Aorta (tissue), 5 donors: ENCODE results near the gene ACSM6. TPM values are rescaled to one million over a fixed set of nuclear protein-coding genes. Genes with fewer than 3 reads are reported as not detected.

Experiments used
- ATAC-seq: fragments of 200-7000 bp; cut with Tn5 transposase; one replicate; pipeline ENCODE4 v1.9.1; 2022; ENCODE audit warnings: moderate library complexity; ENCODE audit not compliant: low FRiP score
- DNase-seq, 2 donors: peaks; one replicate each; pipeline ENCODE4 v3.0.0-alpha.2; 2020
- H3K27ac ChIP-seq, 2 donors: one replicate each; pipeline ENCODE4 v1.5.1; 2013; ENCODE audit warnings: low read length in 2 of 2, mild to moderate bottlenecking in 2 of 2, moderate library complexity in 2 of 2, control low read depth in 1 of 2, inconsistent platforms in 1 of 2, low read depth in 1 of 2
- H3K27me3 ChIP-seq, 2 donors: one replicate each; pipeline ENCODE4 v1.6.1; 2013; ENCODE audit warnings: control low read depth in 1 of 2, low read length in 1 of 2, mild to moderate bottlenecking in 1 of 2, moderate library complexity in 1 of 2; ENCODE audit not compliant: insufficient read depth in 2 of 2, control insufficient read depth in 1 of 2
- H3K36me3 ChIP-seq, 2 donors: one replicate each; pipeline ENCODE4 v1.6.1; 2013; ENCODE audit warnings: control low read depth in 1 of 2, low read length in 1 of 2, mild to moderate bottlenecking in 1 of 2; ENCODE audit not compliant: insufficient read depth in 2 of 2, control insufficient read depth in 1 of 2
- H3K4me1 ChIP-seq, 2 donors: one replicate each; pipeline ENCODE4 v1.6.1; 2013; ENCODE audit warnings: low read length in 2 of 2, control low read depth in 1 of 2, mild to moderate bottlenecking in 1 of 2, moderate library complexity in 1 of 2; ENCODE audit not compliant: insufficient read depth in 2 of 2, control insufficient read depth in 1 of 2
- H3K4me3 ChIP-seq, 2 donors: one replicate each; pipeline ENCODE4 v1.5.1; 2013; ENCODE audit warnings: low read length in 2 of 2, control low read depth in 1 of 2, mild to moderate bottlenecking in 1 of 2
- H3K9me3 ChIP-seq: one replicate; pipeline ENCODE4 v1.6.1; 2013; ENCODE audit warnings: mild to moderate bottlenecking, low read length; ENCODE audit not compliant: control insufficient read depth
- WGBS, 2 donors: extraction: QIAGEN DNeasy Blood & Tissue Kit; methylation state at CpG; one replicate each; pipeline ENCODE4 v1.1.7; 2013; 5-methylcytosine and 5-hydroxymethylcytosine counted together
- intact Hi-C, 2 donors: fragments of 100-400 bp; cut with DNase I; formaldehyde crosslinking; loops; one replicate each; pipeline versions ENCODE4 v1.14.2 to v1.15.0; 2022
- polyA plus RNA-seq, 2 donors: library from polyadenylated mRNA; stranded (reverse); fragments of 200-250 nt; gene quantifications; one replicate each; pipeline ENCODE4 v1.2.3, GENCODE V29; 2013
- total RNA-seq, 2 donors: library from RNA; stranded (reverse); fragmentation: NEBNext Ultra II Directional; extraction: Animal tissue kit (Norgen Biotek cat#: 25700); gene quantifications; one replicate each; pipeline ENCODE4 v1.2.1, GENCODE V29; 2021
- donor health status: healthy with polysubstance abuse.
- donor health status: Bipolar disorder and iron deficiency.
- donor health status: DM: no; HTN: no; CAD: no.
- donor health status: DM: no; HTN: no; CAD: no.
- donor health status: DM: yes; HTN: yes; CAD: no.

ACSM6 gene
- total and polyA plus RNA-seq, 4 donors = 0.99 TPM; not detected in 3

GRCh38 chr10:95253686-95254085 lies 59.6 kb downstream of the ACSM6 start:
- intact Hi-C loops = no loop called here
- no peak for ATAC-seq
- no peak overlapping the region for H3K4me3 ChIP-seq
- no peaks in the 10 kb centered on the region for H3K9me3 ChIP-seq
- WGBS, 2 donors = 88 to 96% methylated on average over 2 of the region's 2 CpGs
- no peak for DNase-seq
- no peaks in the 10 kb centered on the region for H3K36me3 ChIP-seq
- H3K27me3 ChIP-seq = no peaks in the 10 kb centered on the region
- peaks cover 3 to 6% of the 10 kb centered on the region in 2 donors for H3K4me1 ChIP-seq
- no peak overlapping the region for H3K27ac ChIP-seq

- Histone ChIP-seq H3K4me1 (peaks cover under 1 to 2% of the 10 kb centered on the region in 2 donors), H3K36me3 (peaks cover 0 to 2% of the 10 kb centered on the region in 2 donors), H3K27me3 (no peaks in the 10 kb centered on the region), H3K4me3 (no peak overlapping the region), H3K27ac (no peak overlapping the region), H3K9me3 (no peaks in the 10 kb centered on the region)
- DNase-seq = no peak
- 81 to 88% methylated on average over 3 of the region's 3 CpGs for whole genome bisulfite sequencing, 2 donors
- intact Hi-C loops = no loop called here
- no peak for ATAC-seq
Observed at GRCh38 chr10:95254629-95255028, 60.6 kb downstream of the ACSM6 start.

GRCh38 chr10:95256268-95256667 lies 62.2 kb downstream of the ACSM6 start:
- 91 to 94% methylated on average over 1 of the region's 1 CpG for WGBS, 2 donors
- Histone ChIP-seq H3K4me1 (peaks cover 0 to 2% of the 10 kb centered on the region in 2 donors), H3K27me3 (no peaks in the 10 kb centered on the region), H3K9me3 (no peaks in the 10 kb centered on the region), H3K27ac (no peak overlapping the region), H3K36me3 (peaks cover 0 to 2% of the 10 kb centered on the region in 2 donors), H3K4me3 (no peak overlapping the region)
- intact Hi-C loops = no loop called here
- DNase-seq (no peak), ATAC-seq (no peak)

- no peak for DNase-seq
- Histone ChIP-seq H3K36me3 (peaks cover 0 to 2% of the 10 kb centered on the region in 2 donors), H3K9me3 (no peaks in the 10 kb centered on the region), H3K27ac (no peak overlapping the region), H3K27me3 (no peaks in the 10 kb centered on the region), H3K4me1 (peaks cover 0 to 2% of the 10 kb centered on the region in 2 donors), H3K4me3 (no peak overlapping the region)
- no peak for ATAC-seq
- intact Hi-C loops = no loop called here
- 94 to 98% methylated on average over 7 of the region's 7 CpGs for WGBS, 2 donors
Observed at GRCh38 chr10:95257849-95258248, 63.8 kb downstream of the ACSM6 start.

GRCh38 chr10:95260397-95260881 lies 66.4 kb downstream of the ACSM6 start:
- Histone ChIP-seq H3K27ac (peak overlapping the region; percentile 6 to 87), H3K4me1 (peaks cover 0 to 2% of the 10 kb centered on the region in 2 donors), H3K4me3 (no peak overlapping the region), H3K27me3 (no peaks in the 10 kb centered on the region), H3K9me3 (no peaks in the 10 kb centered on the region), H3K36me3 (peaks cover 0 to 2% of the 10 kb centered on the region in 2 donors)
- ATAC-seq (peak; percentile 67), DNase-seq (peak in 1 of 2 donors; percentile 61)
- intact Hi-C loops = no loop called here
- WGBS, 2 donors = 34 to 35% methylated on average over 3 of the region's 3 CpGs

- intact Hi-C loops = no loop called here
- no peak for DNase-seq
- no peak for ATAC-seq
- WGBS, 2 donors = 25 to 29% methylated on average over 4 of the region's 4 CpGs
- H3K27me3 ChIP-seq = no peaks in the 10 kb centered on the region
- H3K9me3 ChIP-seq = no peaks in the 10 kb centered on the region
- H3K27ac ChIP-seq = peak overlapping the region; percentile 6 to 87
- H3K4me3 ChIP-seq = no peak overlapping the region
- H3K36me3 ChIP-seq = peaks cover 0 to 2% of the 10 kb centered on the region in 2 donors
- peaks cover 0 to 2% of the 10 kb centered on the region in 2 donors for H3K4me1 ChIP-seq
Observed at GRCh38 chr10:95260909-95261552, 67.0 kb downstream of the ACSM6 start.

GRCh38 chr10:95261926-95262325 lies 67.9 kb downstream of the ACSM6 start:
- H3K27ac ChIP-seq = peak overlapping the region in 1 of 2 donors; percentile 41
- H3K27me3 ChIP-seq = no peaks in the 10 kb centered on the region
- DNase-seq = no peak
- intact Hi-C loops = no loop called here
- no peaks in the 10 kb centered on the region for H3K9me3 ChIP-seq
- 94 to 97% methylated on average over 3 of the region's 3 CpGs for WGBS, 2 donors
- H3K4me1 ChIP-seq = peaks cover 0 to 2% of the 10 kb centered on the region in 2 donors
- no peak for ATAC-seq
- peaks cover 0 to 2% of the 10 kb centered on the region in 2 donors for H3K36me3 ChIP-seq
- no peak overlapping the region for H3K4me3 ChIP-seq

GRCh38 chr10:95262763-95263518 lies 68.9 kb downstream of the ACSM6 start:
- Histone ChIP-seq H3K9me3 (no peaks in the 10 kb centered on the region), H3K36me3 (peaks cover 0 to 2% of the 10 kb centered on the region in 2 donors), H3K4me3 (no peak overlapping the region), H3K27ac (peak overlapping the region in 1 of 2 donors; percentile 68), H3K4me1 (peaks cover 0 to 2% of the 10 kb centered on the region in 2 donors), H3K27me3 (no peaks in the 10 kb centered on the region)
- no peak for ATAC-seq
- intact Hi-C loops = no loop called here
- 67 to 77% methylated on average over 5 of the region's 5 CpGs for WGBS, 2 donors
- no peak for DNase-seq
